WERI-Rb-1 (cell line): ENCODE data around the gene SH3BGRL3.
A peak's percentile ranks its signal among the peaks of the same experiment; 100 is the strongest.

Source experiments
- DNase-seq: peaks from one replicate; pipeline ENCODE4 v3.0.0-alpha.2; 2020
- H3K27ac ChIP-seq: fragments of 250-450 bp; sonication (Bioruptor Pico); 2 replicates; pipeline ENCODE4 v1.5.1; 2020; ENCODE audit warnings: mild to moderate bottlenecking, moderate library complexity
- H3K27me3 ChIP-seq: fragments of 250-450 bp; sonication (Bioruptor Pico); 2 replicates; pipeline ENCODE4 v1.5.1; 2021; ENCODE audit warnings: mild to moderate bottlenecking, low read depth, moderate library complexity; ENCODE audit not compliant: insufficient read depth, severe bottlenecking
- H3K36me3 ChIP-seq: fragments of 250-450 bp; sonication (Bioruptor Pico); 2 replicates; pipeline ENCODE4 v1.5.1; 2020; ENCODE audit warnings: mild to moderate bottlenecking, moderate library complexity
- H3K4me3 ChIP-seq: 2 replicates; pipeline ENCODE4 v1.5.1; 2011; ENCODE audit warnings: low read depth, mild to moderate bottlenecking, control low read depth, low read length
- H3K9me3 ChIP-seq: fragments of 250-450 bp; sonication (Bioruptor Pico); 2 replicates; pipeline ENCODE4 v1.5.1; 2021; ENCODE audit warnings: mild to moderate bottlenecking, moderate library complexity; ENCODE audit not compliant: severe bottlenecking
- CTCF ChIP-seq: IDR thresholded peaks from 2 replicates; pipeline ENCODE4 v1.5.1; 2011; ENCODE audit warnings: low read depth, mild to moderate bottlenecking, control low read depth, inconsistent platforms, low read length

The SH3BGRL3 gene

GRCh38 chr1:26330276-26330675 lies 50.4 kb downstream of the SH3BGRL3 start:
- Histone ChIP-seq H3K9me3 (no peaks in the 10 kb centered on the region), H3K27ac (peak overlapping the region; percentile 10), H3K27me3 (no peaks in the 10 kb centered on the region), H3K4me3 (no peak overlapping the region), H3K36me3 (peaks cover 5% of the 10 kb centered on the region; the same call in 1 of the 2 replicates)
- TF ChIP-seq CTCF, result no peak
- no peak for DNase-seq
